GM19239 (cell line): ENCODE measurements around the gene C1orf141.
"Not testable (repeated sequence)": the region's sequence is repeated elsewhere in the genome, so short reads cannot be mapped to it uniquely, and the experiment has no call there.

Experiments used
- DNase-seq: peaks from one replicate; pipeline ENCODE4 v3.0.0; 2011; ENCODE audit warnings: low spot score; ENCODE audit not compliant: insufficient read length
- FAIRE-seq: peaks from 2 replicates; lab custom pipeline; 2011; peaks lifted over from hg19 to GRCh38; lab: Jason Lieb, UNC

The C1orf141 gene

GRCh38 chr1:67097305-67097704 is 37.5 kb downstream of the C1orf141 start:
- no peak for DNase-seq

GRCh38 chr1:67094191-67094590 is 40.6 kb downstream of the C1orf141 start:
- FAIRE-seq, result no peak
- no peak for DNase-seq

More at GRCh38 chr1:67097305-67097704, 37.5 kb downstream of the C1orf141 start:
- no peak for FAIRE-seq

GRCh38 chr1:67089685-67090208 is 45.0 kb downstream of the C1orf141 start:
- DNase-seq (no peak), FAIRE-seq (no peak)

- no peak for DNase-seq
- FAIRE-seq, result no peak
Observed at GRCh38 chr1:67088440-67088839, 46.3 kb downstream of the C1orf141 start.

- no peak for FAIRE-seq
Observed at GRCh38 chr1:67085326-67085725, 49.4 kb downstream of the C1orf141 start.

GRCh38 chr1:67084765-67085318 is 49.9 kb downstream of the C1orf141 start:
- DNase-seq, result no peak
- FAIRE-seq, result no peak

More at GRCh38 chr1:67085326-67085725, 49.4 kb downstream of the C1orf141 start:
- no peak for DNase-seq

- FAIRE-seq (no peak), DNase-seq (no peak)
Observed at GRCh38 chr1:67078291-67078690, 56.5 kb downstream of the C1orf141 start.

GRCh38 chr1:67077593-67077992 is 57.2 kb downstream of the C1orf141 start:
- DNase-seq (no peak), FAIRE-seq (no peak)

GRCh38 chr1:67072749-67073148 is 62.0 kb downstream of the C1orf141 start:
- FAIRE-seq (no peak), DNase-seq (no peak)

GRCh38 chr1:67067655-67068054 is 67.1 kb downstream of the C1orf141 start:
- not testable (repeated sequence) for FAIRE-seq, DNase-seq

GRCh38 chr1:67062412-67062811 is 72.4 kb downstream of the C1orf141 start:
- no peak for FAIRE-seq
- no peak for DNase-seq

- no peak for FAIRE-seq
- DNase-seq, result no peak
Observed at GRCh38 chr1:67061266-67061665, 73.5 kb downstream of the C1orf141 start.

- DNase-seq, result no peak
- FAIRE-seq, result no peak
Observed at GRCh38 chr1:67060811-67061218, 74.0 kb downstream of the C1orf141 start.

GRCh38 chr1:67059346-67059745 is 75.4 kb downstream of the C1orf141 start:
- FAIRE-seq, result no peak
- no peak for DNase-seq

- FAIRE-seq (no peak), DNase-seq (no peak)
Observed at GRCh38 chr1:67058761-67059160, 76.0 kb downstream of the C1orf141 start.

GRCh38 chr1:67058242-67058641 is 76.5 kb downstream of the C1orf141 start:
- DNase-seq (no peak), FAIRE-seq (no peak)

- peak; percentile 76 for FAIRE-seq
- peak; percentile 81 for DNase-seq
Observed at GRCh38 chr1:67053785-67054772, 80.7 kb downstream of the C1orf141 start, which contains the start of gene SLC35D1. Gene SLC35D1 (minus strand): TSS chr1:67054148. CDS start chr1:67054013, 135 bp downstream.

- FAIRE-seq, result no peak
- DNase-seq, result peak; percentile 36
Observed at GRCh38 chr1:67053535-67053784, 81.3 kb downstream of the C1orf141 start.

GRCh38 chr1:67052741-67053534 is 81.8 kb downstream of the C1orf141 start:
- FAIRE-seq (peak; percentile 75), DNase-seq (no peak)

GRCh38 chr1:67051196-67051595 is 83.6 kb downstream of the C1orf141 start:
- FAIRE-seq (no peak), DNase-seq (no peak)
